A549 (cell line): Measurements from ENCODE around the gene COBL.

Experiments used
- BHLHE40 ChIP-seq: IDR thresholded peaks from 2 replicates; pipeline ENCODE4 v1.6.1; 2012; ENCODE audit warnings: low read depth, low read length, inconsistent platforms
- CHD4 ChIP-seq: fragments of 200-600 bp; sonication (generic); IDR thresholded peaks from 2 replicates; pipeline ENCODE4 v1.6.1; 2016; ENCODE audit warnings: antibody characterized with exemption, mild to moderate bottlenecking, borderline replicate concordance
- CTCF ChIP-seq: fragments of >200 bp; sonication (Bioruptor Twin); formaldehyde crosslinking; IDR thresholded peaks from 3 replicates; pipeline ENCODE4 v1.5.1; 2016
- EP300 ChIP-seq, 2 experiments: fragments of >200 bp; sonication (Bioruptor Twin); formaldehyde crosslinking; IDR thresholded peaks; 2 replicates in 1 of 2; 3 replicates in 1 of 2; pipeline ENCODE4 v1.6.1; 2016 to 2017
- MAFK ChIP-seq: fragments of 450-650 bp; IDR thresholded peaks from 2 replicates; pipeline ENCODE4 v1.6.1; 2014; ENCODE audit not compliant: partially characterized antibody
- MAX ChIP-seq: IDR thresholded peaks from 2 replicates; pipeline ENCODE4 v1.6.1; 2012
- POLR2A ChIP-seq: IDR thresholded peaks from 2 replicates; pipeline ENCODE4 v1.6.1; 2012; ENCODE audit warnings: mild to moderate bottlenecking, low read length
- RAD21 ChIP-seq, 2 experiments: fragments of >200 bp in 1 of 2; sonication (Bioruptor Twin) in 1 of 2; formaldehyde crosslinking in 1 of 2; IDR thresholded peaks in 1 of 2; conservative IDR thresholded peaks in 1 of 2; 2 replicates in 1 of 2; 3 replicates in 1 of 2; pipeline ENCODE4 v1.6.1; 2012 to 2018; ENCODE audit warnings: inconsistent platforms in 1 of 2
- RFX5 ChIP-seq: fragments of 450-650 bp; IDR thresholded peaks from 2 replicates; pipeline ENCODE4 v1.7.1; 2014; ENCODE audit warnings: antibody characterized with exemption, mild to moderate bottlenecking, moderate library complexity
- TP53 ChIP-seq: fragments of 250-450 bp; sonication (Bioruptor Pico); IDR thresholded peaks from 2 replicates; pipeline ENCODE4 v1.5.0; 2021; ENCODE audit warnings: mild to moderate bottlenecking, moderate library complexity

- TF ChIP-seq POLR2A (no peak), CTCF (no peak), MAFK (no peak), EP300 (IDR thresholded peaks at IDR 0.05) (no peak), MAX (no peak), BHLHE40 (no peak), RFX5 (no peak), TP53 (CRISPR knock-in tag) (no peak), CHD4 (no peak), RAD21 (conservative IDR thresholded peaks at IDR 0.05 in 1 of 2, IDR thresholded peaks at IDR 0.05 in 1 of 2) (no peak)
These were observed 295.7 kb downstream of the COBL start for GRCh38 chr7:51020944-51021343.
